ENCODE results near the gene TMEM250. TPM values are rescaled to one million over a fixed set of nuclear protein-coding genes. Genes with fewer than 3 reads are reported as not detected.

Gene TMEM250
- total and polyA plus RNA-seq, 10 donors, result 10.7 to 31.3 (median 25.8) TPM

DNA sequence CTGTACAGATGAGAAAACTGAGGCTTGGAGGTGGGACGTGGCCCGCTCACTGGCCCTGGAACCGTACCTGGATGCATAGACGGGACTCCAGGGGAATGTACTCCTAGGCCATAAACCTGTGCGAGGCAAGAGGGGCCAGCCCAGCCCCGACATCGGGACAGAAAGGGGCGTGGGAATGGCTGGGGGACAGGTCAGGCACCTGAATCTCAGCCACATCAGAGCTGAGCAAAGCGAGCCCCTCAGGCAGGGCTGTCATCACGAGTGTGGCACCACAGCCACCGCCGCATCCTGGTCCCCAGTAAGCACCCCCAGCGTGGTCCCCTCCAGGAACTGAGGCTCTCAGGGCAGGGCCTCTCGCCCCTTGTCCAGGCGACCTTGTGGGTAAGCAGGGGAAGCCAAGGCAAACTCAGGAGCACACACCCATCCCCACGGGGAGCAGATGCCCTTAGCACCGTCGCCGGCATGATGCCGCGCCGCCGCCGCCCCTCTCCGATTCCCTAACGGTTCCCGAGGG lies 40.1 kb downstream of the TMEM250 start:
- Histone ChIP-seq H3K36me3 (peaks cover 0 to 40% (median 0%) of the 10 kb centered on the region in 6 donors), H3K4me3 (no peak overlapping the region), H3K27ac (peak overlapping the region in 1 of 8 donors; percentile 65), H3K27me3 (replicated peaks in 1 of 7) (no peaks in the 10 kb centered on the region), H3K4me1 (peaks cover 15 to 91% (median 64%) of the 10 kb centered on the region in 6 donors), H3K9me3 (no peaks in the 10 kb centered on the region)
- DNase-seq, result no peak
- TF ChIP-seq, protein P1, sequence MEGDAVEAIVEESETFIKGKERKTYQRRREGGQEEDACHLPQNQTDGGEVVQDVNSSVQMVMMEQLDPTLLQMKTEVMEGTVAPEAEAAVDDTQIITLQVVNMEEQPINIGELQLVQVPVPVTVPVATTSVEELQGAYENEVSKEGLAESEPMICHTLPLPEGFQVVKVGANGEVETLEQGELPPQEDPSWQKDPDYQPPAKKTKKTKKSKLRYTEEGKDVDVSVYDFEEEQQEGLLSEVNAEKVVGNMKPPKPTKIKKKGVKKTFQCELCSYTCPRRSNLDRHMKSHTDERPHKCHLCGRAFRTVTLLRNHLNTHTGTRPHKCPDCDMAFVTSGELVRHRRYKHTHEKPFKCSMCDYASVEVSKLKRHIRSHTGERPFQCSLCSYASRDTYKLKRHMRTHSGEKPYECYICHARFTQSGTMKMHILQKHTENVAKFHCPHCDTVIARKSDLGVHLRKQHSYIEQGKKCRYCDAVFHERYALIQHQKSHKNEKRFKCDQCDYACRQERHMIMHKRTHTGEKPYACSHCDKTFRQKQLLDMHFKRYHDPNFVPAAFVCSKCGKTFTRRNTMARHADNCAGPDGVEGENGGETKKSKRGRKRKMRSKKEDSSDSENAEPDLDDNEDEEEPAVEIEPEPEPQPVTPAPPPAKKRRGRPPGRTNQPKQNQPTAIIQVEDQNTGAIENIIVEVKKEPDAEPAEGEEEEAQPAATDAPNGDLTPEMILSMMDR (IDR thresholded peaks at IDR 0.05 in 8 of 11, conservative IDR thresholded peaks at IDR 0.05 in 3 of 11), result no peak
- TF ChIP-seq POLR2AphosphoS5 (IDR thresholded peaks at IDR 0.05) (no peak), POLR2A (IDR thresholded peaks at IDR 0.05) (no peak)
- intact Hi-C loops (cut with DNase I; ENCODE audit: low total_unique reads), result no loop called here
- WGBS, 5 donors, result 80 to 88% (median 83%) methylated on average over 27 of the region's 27 CpGs

DNA sequence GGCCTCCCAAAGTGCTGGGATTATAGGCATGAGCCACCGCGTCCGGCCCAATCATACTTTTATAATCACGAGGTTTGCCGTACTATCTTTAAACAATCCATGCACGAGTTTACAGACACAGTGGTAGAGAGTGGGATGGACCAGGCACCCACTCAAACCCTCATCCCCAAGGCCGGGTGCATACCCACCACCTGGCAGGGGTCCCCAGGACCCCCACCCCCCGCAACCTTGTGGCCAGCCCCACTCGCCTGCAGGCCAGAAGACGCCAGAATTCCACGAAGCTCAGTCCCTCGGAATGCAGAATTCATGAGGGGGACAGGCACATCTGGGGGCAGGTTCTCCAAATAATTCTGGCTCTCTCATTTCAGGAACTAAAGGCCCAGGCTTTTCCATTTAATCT lies 40.7 kb downstream of the TMEM250 start:
- Histone ChIP-seq H3K9me3 (no peaks in the 10 kb centered on the region), H3K4me1 (peaks cover 15 to 86% (median 63%) of the 10 kb centered on the region in 6 donors), H3K27me3 (replicated peaks in 1 of 7) (no peaks in the 10 kb centered on the region), H3K36me3 (peaks cover 0 to 35% (median 0%) of the 10 kb centered on the region in 6 donors), H3K4me3 (no peak overlapping the region), H3K27ac (peak overlapping the region in 2 of 8 donors; percentile 53 to 80)
- intact Hi-C loops (cut with DNase I; ENCODE audit: low total_unique reads), result no loop called here
- TF ChIP-seq POLR2AphosphoS5 (IDR thresholded peaks at IDR 0.05) (no peak), POLR2A (IDR thresholded peaks at IDR 0.05) (no peak)
- 88 to 97% (median 93%) methylated on average over 11 to 12 of the region's 12 CpGs for WGBS, 5 donors
- DNase-seq, result no peak

DNA sequence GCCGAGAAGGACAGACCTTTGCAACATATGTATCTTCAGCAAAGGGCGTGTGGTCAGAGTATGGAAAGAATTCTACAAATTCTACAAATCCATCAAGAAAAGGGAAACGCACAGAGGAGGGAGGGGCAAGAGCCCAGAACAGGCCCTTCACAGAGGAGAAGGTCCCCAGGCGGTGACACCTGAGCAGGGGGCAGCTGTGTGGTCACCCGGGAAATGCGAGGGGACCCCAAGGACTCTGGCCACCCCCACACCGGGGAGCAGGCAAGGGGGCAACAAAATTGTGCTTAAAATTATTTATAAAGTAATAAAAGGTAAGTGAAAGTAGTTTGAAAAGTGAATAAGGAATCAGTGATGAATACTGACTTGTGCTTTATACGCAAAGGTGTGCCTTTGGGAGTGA lies 41.2 kb downstream of the TMEM250 start:
- Histone ChIP-seq H3K27ac (peak overlapping the region in 4 of 8 donors; percentile 1 to 80 (median 62)), H3K27me3 (replicated peaks in 1 of 7) (no peaks in the 10 kb centered on the region), H3K36me3 (peaks cover 0 to 29% (median 0%) of the 10 kb centered on the region in 6 donors), H3K4me1 (peaks cover 15 to 81% (median 60%) of the 10 kb centered on the region in 6 donors), H3K4me3 (no peak overlapping the region), H3K9me3 (no peaks in the 10 kb centered on the region)
- TF ChIP-seq POLR2A (IDR thresholded peaks at IDR 0.05) (no peak), POLR2AphosphoS5 (IDR thresholded peaks at IDR 0.05) (no peak)
- TF ChIP-seq, protein P1 (IDR thresholded peaks at IDR 0.05 in 8 of 11, conservative IDR thresholded peaks at IDR 0.05 in 3 of 11), result no peak
- DNase-seq, result no peak
- 68 to 78% (median 71%) methylated on average over 8 of the region's 8 CpGs for WGBS, 5 donors
- intact Hi-C loops (cut with DNase I; ENCODE audit: low total_unique reads), result no loop called here

DNA sequence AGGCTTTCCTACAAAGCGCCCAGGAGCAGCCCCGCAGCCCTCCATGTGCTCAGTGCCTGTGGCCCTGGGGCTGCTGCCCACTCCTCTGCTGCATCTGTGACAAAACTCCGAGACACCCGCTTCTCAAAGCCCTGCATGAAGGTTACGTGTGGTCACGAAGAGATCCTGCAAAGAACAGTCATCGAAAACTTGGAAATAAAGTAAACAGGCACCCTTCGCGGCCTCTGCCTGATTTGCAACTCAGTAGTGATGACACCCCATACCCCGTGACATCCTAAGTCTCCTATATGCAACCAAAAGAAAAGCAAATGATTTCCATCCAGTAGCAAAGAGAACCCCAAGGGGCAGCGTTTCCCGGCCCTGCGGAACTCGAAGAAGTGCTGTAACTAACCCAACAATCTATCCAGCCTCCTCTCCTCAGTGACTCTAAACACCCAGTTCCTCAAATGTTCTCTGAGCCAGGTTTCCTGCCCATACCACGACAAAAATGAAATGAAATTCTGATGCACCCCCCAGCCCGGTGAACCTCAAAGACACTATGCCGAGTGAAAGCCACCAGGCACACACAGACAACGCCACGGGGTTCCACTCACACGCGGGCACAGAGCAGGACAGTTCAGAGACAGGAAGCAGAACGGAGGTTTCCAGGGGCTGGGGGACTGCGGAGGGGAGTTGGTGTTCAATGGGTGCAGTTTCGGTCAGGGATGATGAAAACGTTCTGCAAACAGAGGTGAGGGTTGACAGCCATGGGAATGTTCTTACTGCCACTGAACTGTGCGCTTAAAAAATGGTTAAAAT lies 42.6 kb downstream of the TMEM250 start:
- H3K4me3 ChIP-seq, result peak overlapping the region in 1 of 8 donors; percentile 26
- TF ChIP-seq POLR2A (IDR thresholded peaks at IDR 0.05) (no peak), POLR2AphosphoS5 (IDR thresholded peaks at IDR 0.05) (no peak)
- TF ChIP-seq, protein P1 (IDR thresholded peaks at IDR 0.05 in 8 of 11, conservative IDR thresholded peaks at IDR 0.05 in 3 of 11), result no peak
- intact Hi-C loops (cut with DNase I; ENCODE audit: low total_unique reads), result no loop called here
- H3K27ac ChIP-seq, result peak overlapping the region in 5 of 8 donors; percentile 32 to 80 (median 71)
- no peaks in the 10 kb centered on the region for H3K27me3 ChIP-seq (replicated peaks in 1 of 7)
- DNase-seq, result peak; percentile 72
- 36 to 53% (median 42%) methylated on average over 24 to 26 of the region's 26 CpGs for WGBS, 5 donors
- peaks cover 7 to 66% (median 47%) of the 10 kb centered on the region in 6 donors for H3K4me1 ChIP-seq
- H3K36me3 ChIP-seq, result peaks cover 0 to 25% (median 0%) of the 10 kb centered on the region in 6 donors
- H3K9me3 ChIP-seq, result no peaks in the 10 kb centered on the region
